ENCODE results near the gene EMP1. TPM values are rescaled to one million over a fixed set of nuclear protein-coding genes. Genes with fewer than 3 reads are reported as not detected.

The EMP1 gene
- polyA plus RNA-seq, 2 of the 4 experiments (the other 2 are of a cell fraction), result 17.3 to 21.2 TPM

DNA sequence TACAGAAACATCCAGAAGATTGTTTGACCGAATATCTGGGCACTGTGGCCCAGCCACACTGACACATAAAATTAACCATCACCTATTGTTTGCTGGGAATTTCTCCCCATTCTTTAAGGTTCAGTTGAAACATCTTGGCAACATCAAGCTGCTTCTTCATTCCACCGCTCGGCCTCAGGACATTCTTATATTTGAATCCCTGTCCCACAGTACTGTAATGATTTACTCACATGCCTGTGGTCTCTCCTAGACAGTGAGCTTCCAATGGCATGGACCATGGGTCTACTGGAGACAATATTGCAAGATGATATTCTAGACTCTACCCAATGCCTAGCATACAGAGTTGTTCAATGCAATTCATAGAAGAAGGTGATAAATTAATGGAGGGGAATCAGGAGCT lies 56.1 kb downstream of the EMP1 start (continued):
- TF ChIP-seq, protein P1, sequence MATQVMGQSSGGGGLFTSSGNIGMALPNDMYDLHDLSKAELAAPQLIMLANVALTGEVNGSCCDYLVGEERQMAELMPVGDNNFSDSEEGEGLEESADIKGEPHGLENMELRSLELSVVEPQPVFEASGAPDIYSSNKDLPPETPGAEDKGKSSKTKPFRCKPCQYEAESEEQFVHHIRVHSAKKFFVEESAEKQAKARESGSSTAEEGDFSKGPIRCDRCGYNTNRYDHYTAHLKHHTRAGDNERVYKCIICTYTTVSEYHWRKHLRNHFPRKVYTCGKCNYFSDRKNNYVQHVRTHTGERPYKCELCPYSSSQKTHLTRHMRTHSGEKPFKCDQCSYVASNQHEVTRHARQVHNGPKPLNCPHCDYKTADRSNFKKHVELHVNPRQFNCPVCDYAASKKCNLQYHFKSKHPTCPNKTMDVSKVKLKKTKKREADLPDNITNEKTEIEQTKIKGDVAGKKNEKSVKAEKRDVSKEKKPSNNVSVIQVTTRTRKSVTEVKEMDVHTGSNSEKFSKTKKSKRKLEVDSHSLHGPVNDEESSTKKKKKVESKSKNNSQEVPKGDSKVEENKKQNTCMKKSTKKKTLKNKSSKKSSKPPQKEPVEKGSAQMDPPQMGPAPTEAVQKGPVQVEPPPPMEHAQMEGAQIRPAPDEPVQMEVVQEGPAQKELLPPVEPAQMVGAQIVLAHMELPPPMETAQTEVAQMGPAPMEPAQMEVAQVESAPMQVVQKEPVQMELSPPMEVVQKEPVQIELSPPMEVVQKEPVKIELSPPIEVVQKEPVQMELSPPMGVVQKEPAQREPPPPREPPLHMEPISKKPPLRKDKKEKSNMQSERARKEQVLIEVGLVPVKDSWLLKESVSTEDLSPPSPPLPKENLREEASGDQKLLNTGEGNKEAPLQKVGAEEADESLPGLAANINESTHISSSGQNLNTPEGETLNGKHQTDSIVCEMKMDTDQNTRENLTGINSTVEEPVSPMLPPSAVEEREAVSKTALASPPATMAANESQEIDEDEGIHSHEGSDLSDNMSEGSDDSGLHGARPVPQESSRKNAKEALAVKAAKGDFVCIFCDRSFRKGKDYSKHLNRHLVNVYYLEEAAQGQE (IDR thresholded peaks at IDR 0.05), result no peak
- TF ChIP-seq, protein P2, sequence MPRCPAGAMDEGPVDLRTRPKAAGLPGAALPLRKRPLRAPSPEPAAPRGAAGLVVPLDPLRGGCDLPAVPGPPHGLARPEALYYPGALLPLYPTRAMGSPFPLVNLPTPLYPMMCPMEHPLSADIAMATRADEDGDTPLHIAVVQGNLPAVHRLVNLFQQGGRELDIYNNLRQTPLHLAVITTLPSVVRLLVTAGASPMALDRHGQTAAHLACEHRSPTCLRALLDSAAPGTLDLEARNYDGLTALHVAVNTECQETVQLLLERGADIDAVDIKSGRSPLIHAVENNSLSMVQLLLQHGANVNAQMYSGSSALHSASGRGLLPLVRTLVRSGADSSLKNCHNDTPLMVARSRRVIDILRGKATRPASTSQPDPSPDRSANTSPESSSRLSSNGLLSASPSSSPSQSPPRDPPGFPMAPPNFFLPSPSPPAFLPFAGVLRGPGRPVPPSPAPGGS (IDR thresholded peaks at IDR 0.05), result no peak
- TF ChIP-seq, protein P3, sequence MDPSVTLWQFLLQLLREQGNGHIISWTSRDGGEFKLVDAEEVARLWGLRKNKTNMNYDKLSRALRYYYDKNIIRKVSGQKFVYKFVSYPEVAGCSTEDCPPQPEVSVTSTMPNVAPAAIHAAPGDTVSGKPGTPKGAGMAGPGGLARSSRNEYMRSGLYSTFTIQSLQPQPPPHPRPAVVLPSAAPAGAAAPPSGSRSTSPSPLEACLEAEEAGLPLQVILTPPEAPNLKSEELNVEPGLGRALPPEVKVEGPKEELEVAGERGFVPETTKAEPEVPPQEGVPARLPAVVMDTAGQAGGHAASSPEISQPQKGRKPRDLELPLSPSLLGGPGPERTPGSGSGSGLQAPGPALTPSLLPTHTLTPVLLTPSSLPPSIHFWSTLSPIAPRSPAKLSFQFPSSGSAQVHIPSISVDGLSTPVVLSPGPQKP (IDR thresholded peaks at IDR 0.05; ENCODE audit: low read depth, low read length), result no peak
- TF ChIP-seq FOSL2 (IDR thresholded peaks at IDR 0.05) (no peak), FOSL2 (CRISPR knock-in tag; IDR thresholded peaks at IDR 0.05) (no peak), MAFK (IDR thresholded peaks at IDR 0.05; ENCODE audit: partially characterized antibody) (no peak), EHMT2 (IDR thresholded peaks at IDR 0.05; ENCODE audit: low read depth) (no peak)

DNA sequence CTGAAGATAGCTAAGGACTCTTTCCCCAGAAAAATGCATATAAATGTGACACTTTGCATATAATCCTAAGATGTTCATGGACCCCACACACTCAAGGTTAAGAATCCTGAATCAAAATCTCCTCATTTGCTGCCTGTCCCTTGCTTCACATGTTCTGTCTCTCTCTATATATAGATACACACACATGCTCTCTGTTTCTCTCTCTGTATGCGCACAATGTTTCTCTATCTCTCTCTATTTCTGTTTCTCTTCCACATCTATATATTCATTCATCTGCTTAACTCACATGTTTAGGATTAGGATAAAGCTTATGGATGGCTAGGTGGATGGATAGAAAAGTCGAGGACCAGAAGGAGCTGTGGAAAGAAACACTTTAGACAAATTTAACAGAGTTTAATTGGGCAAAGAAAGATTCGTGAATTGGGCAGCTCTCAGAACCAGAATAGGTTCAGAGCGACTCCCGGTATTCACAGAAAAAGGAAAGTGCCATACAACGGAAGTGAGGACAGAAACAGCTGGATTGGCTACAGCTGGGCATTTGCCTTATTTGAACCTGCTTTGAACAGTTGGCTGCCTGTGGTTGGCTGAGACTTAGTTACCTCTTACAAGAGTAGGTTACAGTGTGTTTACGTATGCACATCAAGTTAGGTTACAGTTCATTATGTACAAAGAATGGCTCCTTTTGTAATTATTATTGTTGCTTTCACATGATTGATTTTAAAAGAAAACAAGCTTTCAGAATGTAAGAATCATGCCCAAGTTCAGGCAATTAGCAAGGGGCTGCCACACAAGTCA lies 57.6 kb downstream of the EMP1 start:
- ChIA-PET POLR2A (no interaction called here), CTCF (interaction anchor here (0.6 to 5.9 kb wide), 18 partner anchors 9 to 920 kb away, joined by 3 to 70 read pairs (median 4); no protein-coding TSS in a partner anchor)
- Histone ChIP-seq H3K27ac (no peak overlapping the region), H3K9me3 (no peaks in the 10 kb centered on the region), H3K4me3 (no peak overlapping the region), H3K4me1 (peaks cover 6% of the 10 kb centered on the region), H3K4me2 (no peak overlapping the region)
- DNase-seq (ENCODE audit: low read depth in 1 of 2, low spot score in 1 of 2) (no peak), FAIRE-seq (peak; percentile 70), ATAC-seq (no peak)
- TF ChIP-seq MAFK (IDR thresholded peaks at IDR 0.05; ENCODE audit: partially characterized antibody) (no peak), HOXA7 (CRISPR knock-in tag; IDR thresholded peaks at IDR 0.05) (no peak), ZC3H11A (IDR thresholded peaks at IDR 0.05) (no peak), NFE2L2 (conservative IDR thresholded peaks at IDR 0.05; ENCODE audit: low read length) (no peak), ZNF302 (CRISPR knock-in tag; IDR thresholded peaks at IDR 0.05) (no peak), NPAS2 (CRISPR knock-in tag; IDR thresholded peaks at IDR 0.05; ENCODE audit: borderline replicate concordance) (no peak), CHD2 (IDR thresholded peaks at IDR 0.05; ENCODE audit: low read length, partially characterized antibody) (no peak), KDM1A (IDR thresholded peaks at IDR 0.05; ENCODE audit: low read depth) (no peak), JUN (IDR thresholded peaks at IDR 0.05) (no peak), HOXB13 (CRISPR knock-in tag; IDR thresholded peaks at IDR 0.05; ENCODE audit: low read depth) (no peak), PHF8 (IDR thresholded peaks at IDR 0.05; ENCODE audit: borderline replicate concordance, low read depth) (no peak), ZFP36 (IDR thresholded peaks at IDR 0.05; ENCODE audit: borderline replicate concordance, partially characterized antibody) (no peak), RAD21 (conservative IDR thresholded peaks at IDR 0.05 in 1 of 2, IDR thresholded peaks at IDR 0.05 in 1 of 2) (no peak), ESRRA (IDR thresholded peaks at IDR 0.05; ENCODE audit: borderline replicate concordance, low read length) (no peak), HEYL (CRISPR knock-in tag; IDR thresholded peaks at IDR 0.05) (no peak), MYC (IDR thresholded peaks at IDR 0.05; ENCODE audit: borderline replicate concordance, low read length) (no peak)
- TF ChIP-seq, protein P3 (IDR thresholded peaks at IDR 0.05; ENCODE audit: low read depth, low read length), result no peak
- TF ChIP-seq, protein P4, sequence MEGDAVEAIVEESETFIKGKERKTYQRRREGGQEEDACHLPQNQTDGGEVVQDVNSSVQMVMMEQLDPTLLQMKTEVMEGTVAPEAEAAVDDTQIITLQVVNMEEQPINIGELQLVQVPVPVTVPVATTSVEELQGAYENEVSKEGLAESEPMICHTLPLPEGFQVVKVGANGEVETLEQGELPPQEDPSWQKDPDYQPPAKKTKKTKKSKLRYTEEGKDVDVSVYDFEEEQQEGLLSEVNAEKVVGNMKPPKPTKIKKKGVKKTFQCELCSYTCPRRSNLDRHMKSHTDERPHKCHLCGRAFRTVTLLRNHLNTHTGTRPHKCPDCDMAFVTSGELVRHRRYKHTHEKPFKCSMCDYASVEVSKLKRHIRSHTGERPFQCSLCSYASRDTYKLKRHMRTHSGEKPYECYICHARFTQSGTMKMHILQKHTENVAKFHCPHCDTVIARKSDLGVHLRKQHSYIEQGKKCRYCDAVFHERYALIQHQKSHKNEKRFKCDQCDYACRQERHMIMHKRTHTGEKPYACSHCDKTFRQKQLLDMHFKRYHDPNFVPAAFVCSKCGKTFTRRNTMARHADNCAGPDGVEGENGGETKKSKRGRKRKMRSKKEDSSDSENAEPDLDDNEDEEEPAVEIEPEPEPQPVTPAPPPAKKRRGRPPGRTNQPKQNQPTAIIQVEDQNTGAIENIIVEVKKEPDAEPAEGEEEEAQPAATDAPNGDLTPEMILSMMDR (IDR thresholded peaks at IDR 0.05), result no peak
- WGBS (ENCODE audit: missing lambda C conversion rate), result 72% methylated on average over 7 of the region's 7 CpGs
